HepG2 (cell line): Measurements from ENCODE around the gene ENPP7. TPM values are rescaled to one million over a fixed set of nuclear protein-coding genes. Genes with fewer than 3 reads are reported as not detected.

Experiments
- CHD2 ChIP-seq: IDR thresholded peaks from 2 replicates; pipeline ENCODE4 v1.6.1; 2011; ENCODE audit warnings: low read depth, low read length, improper control_type of control experiment
- HMGA1 ChIP-seq: sonication (generic); formaldehyde crosslinking; conservative IDR thresholded peaks from 2 replicates; pipeline ENCODE4 v1.4.0; 2020; ENCODE audit warnings: missing genetic modification reagents
- MAFG ChIP-seq: sonication (generic); formaldehyde crosslinking; IDR thresholded peaks from 2 replicates; pipeline ENCODE4 v1.5.1; 2020; ENCODE audit warnings: mild to moderate bottlenecking, missing genetic modification reagents
- MTF1 ChIP-seq: sonication (generic); formaldehyde crosslinking; IDR thresholded peaks from 2 replicates; pipeline ENCODE4 v1.5.0; 2020; ENCODE audit warnings: missing genetic modification reagents
- MXI1 ChIP-seq: IDR thresholded peaks from 3 replicates; pipeline ENCODE4 v1.6.1; 2012; ENCODE audit warnings: low read depth, low read length, inconsistent platforms, borderline replicate concordance
- POLR2G ChIP-seq: fragments of 200-400 bp; formaldehyde crosslinking; IDR thresholded peaks from 2 replicates; pipeline ENCODE4 v1.6.1; 2018; ENCODE audit warnings: mild to moderate bottlenecking, low read depth, low read length, moderate library complexity
- RNF2 ChIP-seq: fragments of 450-650 bp; conservative IDR thresholded peaks from 2 replicates; pipeline ENCODE4 v1.6.1; 2016; ENCODE audit warnings: low read depth
- RORA ChIP-seq: sonication (generic); formaldehyde crosslinking; IDR thresholded peaks from 2 replicates; pipeline ENCODE4 v1.5.0; 2020; ENCODE audit warnings: mild to moderate bottlenecking, missing genetic modification reagents, moderate library complexity
- ZBTB20 ChIP-seq: sonication (generic); formaldehyde crosslinking; IDR thresholded peaks from 2 replicates; pipeline ENCODE4 v1.8.1; 2023; ENCODE audit warnings: missing genetic modification reagents, low read depth, mild to moderate bottlenecking, borderline replicate concordance
- ZBTB42 ChIP-seq: sonication (generic); formaldehyde crosslinking; IDR thresholded peaks from 2 replicates; pipeline ENCODE4 v1.5.0; 2020; ENCODE audit warnings: mild to moderate bottlenecking, missing genetic modification reagents
- ZC3H4 ChIP-seq: sonication (generic); formaldehyde crosslinking; IDR thresholded peaks from 2 replicates; pipeline ENCODE4 v1.4.0; 2020; ENCODE audit warnings: missing genetic modification reagents, borderline replicate concordance
- ZFP41 ChIP-seq: sonication (generic); formaldehyde crosslinking; IDR thresholded peaks from 2 replicates; pipeline ENCODE4 v1.4.0; 2020; ENCODE audit warnings: mild to moderate bottlenecking, missing genetic modification reagents, borderline replicate concordance
- ZNF224 ChIP-seq: sonication (generic); formaldehyde crosslinking; IDR thresholded peaks from 2 replicates; pipeline ENCODE4 v1.5.0; 2020; ENCODE audit warnings: mild to moderate bottlenecking, missing genetic modification reagents
- ZNF317 ChIP-seq: sonication (generic); formaldehyde crosslinking; IDR thresholded peaks from 2 replicates; pipeline ENCODE4 v1.5.0; 2020; ENCODE audit warnings: mild to moderate bottlenecking, missing genetic modification reagents
- ZNF343 ChIP-seq: sonication (generic); formaldehyde crosslinking; IDR thresholded peaks from 2 replicates; pipeline ENCODE4 v1.4.0; 2020; ENCODE audit warnings: mild to moderate bottlenecking, missing genetic modification reagents
- ZNF431 ChIP-seq: sonication (generic); formaldehyde crosslinking; IDR thresholded peaks from 2 replicates; pipeline ENCODE4 v1.9.0; 2022; ENCODE audit warnings: missing genetic modification reagents, low read depth, mild to moderate bottlenecking, borderline replicate concordance
- ZNF496 ChIP-seq: sonication (generic); formaldehyde crosslinking; IDR thresholded peaks from 2 replicates; pipeline ENCODE4 v1.8.1; 2023; ENCODE audit warnings: mild to moderate bottlenecking, moderate library complexity, missing genetic modification reagents; ENCODE audit not compliant: insufficient replicate concordance
- ZNF543 ChIP-seq: sonication (generic); formaldehyde crosslinking; IDR thresholded peaks from 2 replicates; pipeline ENCODE4 v1.4.0; 2020; ENCODE audit warnings: mild to moderate bottlenecking, missing genetic modification reagents
- ZNF766 ChIP-seq: sonication (generic); formaldehyde crosslinking; IDR thresholded peaks from 2 replicates; pipeline ENCODE4 v1.5.0; 2020; ENCODE audit warnings: missing genetic modification reagents, borderline replicate concordance
- ZNF792 ChIP-seq: IDR thresholded peaks from 2 replicates; pipeline ENCODE4 v1.6.1; 2016
- ZSCAN31 ChIP-seq: sonication (generic); formaldehyde crosslinking; IDR thresholded peaks from 2 replicates; pipeline ENCODE4 v1.5.0; 2020; ENCODE audit warnings: low read depth, mild to moderate bottlenecking, missing genetic modification reagents
- polyA plus RNA-seq, 8 experiments: library from polyadenylated mRNA; depleted of rRNA in 3 of 8; stranded (reverse) in 7 of 8; unstranded in 1 of 8; fragments of >200 nt; fragmentation: Illumina TruSeq in 4 of 8; extraction: Trizol in 4 of 8; gene quantifications; 2 replicates each; pipeline versions ENCODE4 v1.2.1 to v1.2.3, GENCODE V29; 2011 to 2016; ENCODE audit warnings: low read depth in 4 of 8, missing spikeins in 1 of 8, mixed read lengths in 1 of 8; ENCODE audit not compliant: insufficient read depth in 1 of 8
- total RNA-seq, 5 experiments: library from RNA; depleted of rRNA; stranded (reverse); fragments of >200 nt; fragmentation: Illumina TruSeq; extraction: Trizol; gene quantifications; 2 replicates each; pipeline ENCODE4 v1.2.3, GENCODE V29; 2016; ENCODE audit warnings: low read depth in 1 of 5
- TF ChIP-seq, protein P1 (sequence below): IDR thresholded peaks from 2 replicates; pipeline ENCODE4 v1.6.1; 2016; ENCODE audit warnings: missing compliant biosample characterization, missing genetic modification reagents, borderline replicate concordance
- TF ChIP-seq, protein P2 (sequence below): sonication (generic); formaldehyde crosslinking; IDR thresholded peaks from 2 replicates; pipeline ENCODE4 v1.8.0; 2022; ENCODE audit warnings: mild to moderate bottlenecking, missing genetic modification reagents; ENCODE audit not compliant: insufficient replicate concordance
- TF ChIP-seq, protein P3 (sequence below): sonication (generic); formaldehyde crosslinking; IDR thresholded peaks from 2 replicates; pipeline ENCODE4 v1.5.0; 2020; ENCODE audit warnings: missing genetic modification reagents
- TF ChIP-seq, protein P4 (sequence below): sonication (generic); formaldehyde crosslinking; IDR thresholded peaks from 2 replicates; pipeline ENCODE4 v1.4.0; 2020; ENCODE audit warnings: missing genetic modification reagents
- TF ChIP-seq, protein P5 (sequence below): sonication (generic); formaldehyde crosslinking; conservative IDR thresholded peaks from 2 replicates; pipeline ENCODE4 v1.4.0; 2020; ENCODE audit warnings: missing genetic modification reagents

ENPP7 gene
- total and polyA plus RNA-seq, 2 of the 13 experiments (the other 11 are each of a cell fraction or from before 2014, with no cell fraction given) = 1.1 to 2.2 TPM

DNA sequence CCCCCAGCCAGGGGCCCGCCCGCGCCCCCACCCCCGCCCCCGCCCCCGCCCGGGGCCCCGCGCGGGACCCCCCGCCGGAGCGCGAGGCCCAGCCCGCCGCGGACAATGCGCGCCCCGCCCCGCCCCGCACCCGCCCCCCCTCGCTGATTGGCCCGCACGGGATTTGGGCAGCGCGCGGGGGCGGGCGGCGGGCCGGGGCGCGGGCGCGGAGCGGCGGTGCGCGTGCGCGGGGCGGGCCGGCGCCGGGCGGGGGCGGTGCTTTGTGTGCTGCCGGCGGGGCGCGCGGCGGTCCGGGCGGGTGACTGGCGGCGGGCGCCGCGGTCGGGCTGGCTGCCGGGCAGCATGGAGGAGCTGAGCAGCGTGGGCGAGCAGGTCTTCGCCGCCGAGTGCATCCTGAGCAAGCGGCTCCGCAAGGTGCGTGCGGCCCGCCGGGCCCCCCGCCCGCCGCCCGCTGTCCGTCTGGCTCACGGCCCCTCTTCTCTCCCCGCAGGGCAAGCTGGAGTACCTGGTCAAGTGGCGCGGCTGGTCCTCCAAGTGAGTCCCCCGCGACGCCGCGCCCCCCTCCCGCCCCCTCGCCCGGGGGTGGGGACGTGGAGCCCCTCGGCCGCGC, 47.3 kb downstream of the ENPP7 start, which contains the start of gene CBX2 (continued):
- TF ChIP-seq ZNF543 (no peak), MAFG (no peak), ZBTB42 (CRISPR knock-in tag) (no peak), ZNF792 (CRISPR knock-in tag) (no peak; the same call in 1 of the 2 replicates), MXI1 (0 out of 3 replicates have a peak, but pooled peaks have one; percentile 17), ZNF343 (CRISPR knock-in tag) (no peak), RORA (CRISPR knock-in tag) (no peak), ZFP41 (no peak), HMGA1 (no peak), RNF2 (no peak), ZSCAN31 (CRISPR knock-in tag) (0 out of 2 replicates have a peak, but pooled peaks have one; percentile 31), CHD2 (no peak), ZNF224 (CRISPR knock-in tag) (no peak), ZNF317 (no peak), ZNF431 (no peak), MTF1 (CRISPR knock-in tag) (no peak), ZNF496 (CRISPR knock-in tag) (no peak), ZC3H4 (CRISPR knock-in tag) (no peak), ZBTB20 (CRISPR knock-in tag) (0 out of 2 replicates have a peak, but pooled peaks have one; percentile 3), ZNF766 (no peak), POLR2G (peak; percentile 64)
- TF ChIP-seq, protein P1, sequence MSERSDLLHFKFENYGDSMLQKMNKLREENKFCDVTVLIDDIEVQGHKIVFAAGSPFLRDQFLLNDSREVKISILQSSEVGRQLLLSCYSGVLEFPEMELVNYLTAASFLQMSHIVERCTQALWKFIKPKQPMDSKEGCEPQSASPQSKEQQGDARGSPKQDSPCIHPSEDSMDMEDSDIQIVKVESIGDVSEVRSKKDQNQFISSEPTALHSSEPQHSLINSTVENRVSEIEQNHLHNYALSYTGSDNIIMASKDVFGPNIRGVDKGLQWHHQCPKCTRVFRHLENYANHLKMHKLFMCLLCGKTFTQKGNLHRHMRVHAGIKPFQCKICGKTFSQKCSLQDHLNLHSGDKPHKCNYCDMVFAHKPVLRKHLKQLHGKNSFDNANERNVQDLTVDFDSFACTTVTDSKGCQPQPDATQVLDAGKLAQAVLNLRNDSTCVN = no peak
- TF ChIP-seq, protein P2, sequence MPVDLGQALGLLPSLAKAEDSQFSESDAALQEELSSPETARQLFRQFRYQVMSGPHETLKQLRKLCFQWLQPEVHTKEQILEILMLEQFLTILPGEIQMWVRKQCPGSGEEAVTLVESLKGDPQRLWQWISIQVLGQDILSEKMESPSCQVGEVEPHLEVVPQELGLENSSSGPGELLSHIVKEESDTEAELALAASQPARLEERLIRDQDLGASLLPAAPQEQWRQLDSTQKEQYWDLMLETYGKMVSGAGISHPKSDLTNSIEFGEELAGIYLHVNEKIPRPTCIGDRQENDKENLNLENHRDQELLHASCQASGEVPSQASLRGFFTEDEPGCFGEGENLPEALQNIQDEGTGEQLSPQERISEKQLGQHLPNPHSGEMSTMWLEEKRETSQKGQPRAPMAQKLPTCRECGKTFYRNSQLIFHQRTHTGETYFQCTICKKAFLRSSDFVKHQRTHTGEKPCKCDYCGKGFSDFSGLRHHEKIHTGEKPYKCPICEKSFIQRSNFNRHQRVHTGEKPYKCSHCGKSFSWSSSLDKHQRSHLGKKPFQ (CRISPR knock-in tag) = peak; percentile 17
- TF ChIP-seq, protein P3, sequence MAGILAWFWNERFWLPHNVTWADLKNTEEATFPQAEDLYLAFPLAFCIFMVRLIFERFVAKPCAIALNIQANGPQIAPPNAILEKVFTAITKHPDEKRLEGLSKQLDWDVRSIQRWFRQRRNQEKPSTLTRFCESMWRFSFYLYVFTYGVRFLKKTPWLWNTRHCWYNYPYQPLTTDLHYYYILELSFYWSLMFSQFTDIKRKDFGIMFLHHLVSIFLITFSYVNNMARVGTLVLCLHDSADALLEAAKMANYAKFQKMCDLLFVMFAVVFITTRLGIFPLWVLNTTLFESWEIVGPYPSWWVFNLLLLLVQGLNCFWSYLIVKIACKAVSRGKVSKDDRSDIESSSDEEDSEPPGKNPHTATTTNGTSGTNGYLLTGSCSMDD (CRISPR knock-in tag) = 0 out of 2 replicates have a peak, but pooled peaks have one; percentile 34
- TF ChIP-seq, protein P4, sequence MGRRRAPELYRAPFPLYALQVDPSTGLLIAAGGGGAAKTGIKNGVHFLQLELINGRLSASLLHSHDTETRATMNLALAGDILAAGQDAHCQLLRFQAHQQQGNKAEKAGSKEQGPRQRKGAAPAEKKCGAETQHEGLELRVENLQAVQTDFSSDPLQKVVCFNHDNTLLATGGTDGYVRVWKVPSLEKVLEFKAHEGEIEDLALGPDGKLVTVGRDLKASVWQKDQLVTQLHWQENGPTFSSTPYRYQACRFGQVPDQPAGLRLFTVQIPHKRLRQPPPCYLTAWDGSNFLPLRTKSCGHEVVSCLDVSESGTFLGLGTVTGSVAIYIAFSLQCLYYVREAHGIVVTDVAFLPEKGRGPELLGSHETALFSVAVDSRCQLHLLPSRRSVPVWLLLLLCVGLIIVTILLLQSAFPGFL (CRISPR knock-in tag) = no peak
- TF ChIP-seq, protein P5, sequence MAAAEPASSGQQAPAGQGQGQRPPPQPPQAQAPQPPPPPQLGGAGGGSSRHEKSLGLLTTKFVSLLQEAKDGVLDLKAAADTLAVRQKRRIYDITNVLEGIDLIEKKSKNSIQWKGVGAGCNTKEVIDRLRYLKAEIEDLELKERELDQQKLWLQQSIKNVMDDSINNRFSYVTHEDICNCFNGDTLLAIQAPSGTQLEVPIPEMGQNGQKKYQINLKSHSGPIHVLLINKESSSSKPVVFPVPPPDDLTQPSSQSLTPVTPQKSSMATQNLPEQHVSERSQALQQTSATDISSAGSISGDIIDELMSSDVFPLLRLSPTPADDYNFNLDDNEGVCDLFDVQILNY = no peak
